HepG2 (cell line): ENCODE results near the gene DBNDD2. TPM values are rescaled to one million over a fixed set of nuclear protein-coding genes. Genes with fewer than 3 reads are reported as not detected.

Source experiments
- ARNTL ChIP-seq: sonication (generic); formaldehyde crosslinking; IDR thresholded peaks from 2 replicates; pipeline ENCODE4 v1.4.0; 2020; ENCODE audit warnings: mild to moderate bottlenecking, missing genetic modification reagents
- CREB1 ChIP-seq, 2 experiments: fragments of 450-650 bp in 1 of 2; IDR thresholded peaks; 2 replicates each; pipeline ENCODE4 v1.6.1; 2016 to 2017; ENCODE audit warnings: control low read depth in 1 of 2, mild to moderate bottlenecking in 1 of 2, missing compliant biosample characterization in 1 of 2, missing genetic modification characterization in 1 of 2
- HNRNPH1 ChIP-seq: fragments of 200-400 bp; formaldehyde crosslinking; optimal IDR thresholded peaks from 2 replicates; pipeline ENCODE3; 2017; ENCODE audit warnings: mild to moderate bottlenecking, low read depth, low read length
- MAFF ChIP-seq: IDR thresholded peaks from 2 replicates; pipeline ENCODE4 v1.6.1; 2011; ENCODE audit warnings: low read depth, low read length, improper control_type of control experiment
- MEF2D ChIP-seq: sonication (generic); formaldehyde crosslinking; IDR thresholded peaks from 2 replicates; pipeline ENCODE4 v1.5.1; 2020; ENCODE audit warnings: mild to moderate bottlenecking, missing genetic modification reagents
- MIER3 ChIP-seq: IDR thresholded peaks from 2 replicates; pipeline ENCODE4 v1.6.1; 2016; ENCODE audit warnings: missing compliant biosample characterization, borderline replicate concordance
- RARA ChIP-seq: IDR thresholded peaks from 2 replicates; pipeline ENCODE4 v1.6.1; 2016; ENCODE audit warnings: missing genetic modification reagents, missing compliant biosample characterization
- RBFOX2 ChIP-seq: fragments of 200-400 bp; formaldehyde crosslinking; IDR thresholded peaks from 2 replicates; pipeline ENCODE4 v1.6.1; 2017; ENCODE audit warnings: low read depth, mild to moderate bottlenecking, low read length
- RBM22 ChIP-seq: fragments of 200-400 bp; formaldehyde crosslinking; optimal IDR thresholded peaks from 2 replicates; pipeline ENCODE3; 2017; ENCODE audit warnings: mild to moderate bottlenecking, low read length, moderate library complexity
- SMARCE1 ChIP-seq: fragments of 450-650 bp; IDR thresholded peaks from 2 replicates; pipeline ENCODE4 v1.6.1; 2017; ENCODE audit warnings: borderline replicate concordance
- TBX2 ChIP-seq: sonication (generic); formaldehyde crosslinking; IDR thresholded peaks from 2 replicates; pipeline ENCODE4 v1.5.0; 2020; ENCODE audit warnings: missing genetic modification reagents, mild to moderate bottlenecking, borderline replicate concordance
- ZBTB38 ChIP-seq: sonication (generic); formaldehyde crosslinking; IDR thresholded peaks from 2 replicates; pipeline ENCODE4 v1.5.1; 2020; ENCODE audit warnings: mild to moderate bottlenecking, missing genetic modification reagents
- ZBTB42 ChIP-seq: sonication (generic); formaldehyde crosslinking; IDR thresholded peaks from 2 replicates; pipeline ENCODE4 v1.5.0; 2020; ENCODE audit warnings: mild to moderate bottlenecking, missing genetic modification reagents
- ZNF329 ChIP-seq: sonication (generic); formaldehyde crosslinking; IDR thresholded peaks from 2 replicates; pipeline ENCODE4 v1.9.0; 2021; ENCODE audit warnings: low read depth, mild to moderate bottlenecking, missing genetic modification reagents
- ZSCAN29 ChIP-seq: sonication (generic); formaldehyde crosslinking; conservative IDR thresholded peaks from 2 replicates; pipeline ENCODE4 v1.4.0; 2020; ENCODE audit warnings: mild to moderate bottlenecking, missing genetic modification reagents
- polyA plus RNA-seq, 8 experiments: library from polyadenylated mRNA; depleted of rRNA in 3 of 8; stranded (reverse) in 7 of 8; unstranded in 1 of 8; fragments of >200 nt; fragmentation: Illumina TruSeq in 4 of 8; extraction: Trizol in 4 of 8; gene quantifications; 2 replicates each; pipeline versions ENCODE4 v1.2.1 to v1.2.3, GENCODE V29; 2011 to 2016; ENCODE audit warnings: low read depth in 4 of 8, missing spikeins in 1 of 8, mixed read lengths in 1 of 8; ENCODE audit not compliant: insufficient read depth in 1 of 8
- total RNA-seq, 5 experiments: library from RNA; depleted of rRNA; stranded (reverse); fragments of >200 nt; fragmentation: Illumina TruSeq; extraction: Trizol; gene quantifications; 2 replicates each; pipeline ENCODE4 v1.2.3, GENCODE V29; 2016; ENCODE audit warnings: low read depth in 1 of 5
- TF ChIP-seq, protein P1 (sequence below): sonication (generic); formaldehyde crosslinking; IDR thresholded peaks from 2 replicates; pipeline ENCODE4 v1.5.1; 2020; ENCODE audit warnings: missing genetic modification reagents, mild to moderate bottlenecking, borderline replicate concordance
- TF ChIP-seq, protein P2 (sequence below): sonication (generic); formaldehyde crosslinking; IDR thresholded peaks from 2 replicates; pipeline ENCODE4 v1.4.0; 2020; ENCODE audit warnings: missing genetic modification reagents
- TF ChIP-seq, protein P3 (sequence below): sonication (generic); formaldehyde crosslinking; IDR thresholded peaks from 2 replicates; pipeline ENCODE4 v1.8.0; 2022; ENCODE audit warnings: mild to moderate bottlenecking, missing genetic modification reagents; ENCODE audit not compliant: insufficient replicate concordance
- TF ChIP-seq, protein P4 (sequence below): fragments of 450-650 bp; IDR thresholded peaks from 2 replicates; pipeline ENCODE4 v1.6.1; 2017

The DBNDD2 gene
- total and polyA plus RNA-seq, 2 of the 13 experiments (the other 11 are each of a cell fraction or from before 2014, with no cell fraction given) = 16.7 to 47.6 TPM

DNA sequence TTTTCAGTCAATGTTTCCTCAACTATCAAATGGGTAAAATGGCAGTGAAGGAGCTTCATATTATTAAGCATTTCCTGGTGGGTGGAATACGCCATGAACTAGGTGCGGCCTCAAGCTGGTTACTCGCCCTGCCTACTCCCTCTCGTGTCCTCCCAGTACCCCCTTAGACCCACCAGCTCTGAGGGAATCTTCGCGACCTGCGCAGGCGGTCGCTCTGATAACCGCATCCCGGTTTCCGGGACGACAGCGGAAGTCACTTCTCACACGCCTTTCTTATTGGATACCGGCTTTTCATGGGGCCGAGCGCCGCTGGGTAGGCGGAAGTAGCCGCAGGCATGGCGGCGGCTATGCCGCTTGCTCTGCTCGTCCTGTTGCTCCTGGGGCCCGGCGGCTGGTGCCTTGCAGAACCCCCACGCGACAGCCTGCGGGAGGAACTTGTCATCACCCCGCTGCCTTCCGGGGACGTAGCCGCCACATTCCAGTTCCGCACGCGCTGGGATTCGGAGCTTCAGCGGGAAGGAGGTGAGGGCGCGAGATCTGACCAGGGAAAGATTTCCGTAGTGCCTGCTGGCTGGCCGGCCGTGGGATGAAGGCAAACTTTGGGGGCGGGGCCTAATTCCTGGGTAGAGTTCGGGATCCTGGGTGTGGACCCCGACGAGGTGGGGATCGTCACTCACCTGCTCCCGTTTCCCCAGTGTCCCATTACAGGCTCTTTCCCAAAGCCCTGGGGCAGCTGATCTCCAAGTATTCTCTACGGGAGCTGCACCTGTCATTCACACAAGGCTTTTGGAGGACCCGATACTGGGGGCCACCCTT is 7.9 kb downstream of the DBNDD2 start, which contains the start of gene PIGT (continued):
- TF ChIP-seq, protein P1, sequence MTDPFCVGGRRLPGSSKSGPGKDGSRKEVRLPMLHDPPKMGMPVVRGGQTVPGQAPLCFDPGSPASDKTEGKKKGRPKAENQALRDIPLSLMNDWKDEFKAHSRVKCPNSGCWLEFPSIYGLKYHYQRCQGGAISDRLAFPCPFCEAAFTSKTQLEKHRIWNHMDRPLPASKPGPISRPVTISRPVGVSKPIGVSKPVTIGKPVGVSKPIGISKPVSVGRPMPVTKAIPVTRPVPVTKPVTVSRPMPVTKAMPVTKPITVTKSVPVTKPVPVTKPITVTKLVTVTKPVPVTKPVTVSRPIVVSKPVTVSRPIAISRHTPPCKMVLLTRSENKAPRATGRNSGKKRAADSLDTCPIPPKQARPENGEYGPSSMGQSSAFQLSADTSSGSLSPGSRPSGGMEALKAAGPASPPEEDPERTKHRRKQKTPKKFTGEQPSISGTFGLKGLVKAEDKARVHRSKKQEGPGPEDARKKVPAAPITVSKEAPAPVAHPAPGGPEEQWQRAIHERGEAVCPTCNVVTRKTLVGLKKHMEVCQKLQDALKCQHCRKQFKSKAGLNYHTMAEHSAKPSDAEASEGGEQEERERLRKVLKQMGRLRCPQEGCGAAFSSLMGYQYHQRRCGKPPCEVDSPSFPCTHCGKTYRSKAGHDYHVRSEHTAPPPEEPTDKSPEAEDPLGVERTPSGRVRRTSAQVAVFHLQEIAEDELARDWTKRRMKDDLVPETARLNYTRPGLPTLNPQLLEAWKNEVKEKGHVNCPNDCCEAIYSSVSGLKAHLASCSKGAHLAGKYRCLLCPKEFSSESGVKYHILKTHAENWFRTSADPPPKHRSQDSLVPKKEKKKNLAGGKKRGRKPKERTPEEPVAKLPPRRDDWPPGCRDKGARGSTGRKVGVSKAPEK (CRISPR knock-in tag) = peak; percentile 83
- TF ChIP-seq, protein P2, sequence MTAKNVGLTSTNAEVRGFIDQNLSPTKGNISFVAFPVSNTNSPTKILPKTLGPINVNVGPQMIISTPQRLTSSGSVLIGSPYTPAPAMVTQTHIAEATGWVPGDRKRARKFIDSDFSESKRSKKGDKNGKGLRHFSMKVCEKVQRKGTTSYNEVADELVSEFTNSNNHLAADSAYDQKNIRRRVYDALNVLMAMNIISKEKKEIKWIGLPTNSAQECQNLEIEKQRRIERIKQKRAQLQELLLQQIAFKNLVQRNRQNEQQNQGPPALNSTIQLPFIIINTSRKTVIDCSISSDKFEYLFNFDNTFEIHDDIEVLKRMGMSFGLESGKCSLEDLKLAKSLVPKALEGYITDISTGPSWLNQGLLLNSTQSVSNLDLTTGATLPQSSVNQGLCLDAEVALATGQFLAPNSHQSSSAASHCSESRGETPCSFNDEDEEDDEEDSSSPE = peak; percentile 84
- TF ChIP-seq HNRNPH1 (peak; percentile 74), ZBTB38 (CRISPR knock-in tag) (peak; percentile 83; the same call in 1 of the 2 replicates), MIER3 (CRISPR knock-in tag) (peak; percentile 82; the same call in 1 of the 2 replicates), MEF2D (CRISPR knock-in tag) (peak; percentile 86), ZSCAN29 (CRISPR knock-in tag) (no peak), ZNF329 (CRISPR knock-in tag) (peak; percentile 80; the same call in 1 of the 2 replicates), RBM22 (peak; percentile 32), RBFOX2 (peak; percentile 97), CREB1 (IDR thresholded peaks at IDR 0.05) (peak; percentile 73), CREB1 (CRISPR knock-in tag; IDR thresholded peaks at IDR 0.05) (peak; percentile 97), ZBTB42 (CRISPR knock-in tag) (peak; percentile 64; the same call in 1 of the 2 replicates), TBX2 (CRISPR knock-in tag) (peak; percentile 94), MAFF (no peak), RARA (CRISPR knock-in tag) (0 out of 2 replicates have a peak, but pooled peaks have one; percentile 42), SMARCE1 (no peak), ARNTL (0 out of 2 replicates have a peak, but pooled peaks have one; percentile 32)
- TF ChIP-seq, protein P3, sequence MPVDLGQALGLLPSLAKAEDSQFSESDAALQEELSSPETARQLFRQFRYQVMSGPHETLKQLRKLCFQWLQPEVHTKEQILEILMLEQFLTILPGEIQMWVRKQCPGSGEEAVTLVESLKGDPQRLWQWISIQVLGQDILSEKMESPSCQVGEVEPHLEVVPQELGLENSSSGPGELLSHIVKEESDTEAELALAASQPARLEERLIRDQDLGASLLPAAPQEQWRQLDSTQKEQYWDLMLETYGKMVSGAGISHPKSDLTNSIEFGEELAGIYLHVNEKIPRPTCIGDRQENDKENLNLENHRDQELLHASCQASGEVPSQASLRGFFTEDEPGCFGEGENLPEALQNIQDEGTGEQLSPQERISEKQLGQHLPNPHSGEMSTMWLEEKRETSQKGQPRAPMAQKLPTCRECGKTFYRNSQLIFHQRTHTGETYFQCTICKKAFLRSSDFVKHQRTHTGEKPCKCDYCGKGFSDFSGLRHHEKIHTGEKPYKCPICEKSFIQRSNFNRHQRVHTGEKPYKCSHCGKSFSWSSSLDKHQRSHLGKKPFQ (CRISPR knock-in tag) = peak; percentile 78
- TF ChIP-seq, protein P4, sequence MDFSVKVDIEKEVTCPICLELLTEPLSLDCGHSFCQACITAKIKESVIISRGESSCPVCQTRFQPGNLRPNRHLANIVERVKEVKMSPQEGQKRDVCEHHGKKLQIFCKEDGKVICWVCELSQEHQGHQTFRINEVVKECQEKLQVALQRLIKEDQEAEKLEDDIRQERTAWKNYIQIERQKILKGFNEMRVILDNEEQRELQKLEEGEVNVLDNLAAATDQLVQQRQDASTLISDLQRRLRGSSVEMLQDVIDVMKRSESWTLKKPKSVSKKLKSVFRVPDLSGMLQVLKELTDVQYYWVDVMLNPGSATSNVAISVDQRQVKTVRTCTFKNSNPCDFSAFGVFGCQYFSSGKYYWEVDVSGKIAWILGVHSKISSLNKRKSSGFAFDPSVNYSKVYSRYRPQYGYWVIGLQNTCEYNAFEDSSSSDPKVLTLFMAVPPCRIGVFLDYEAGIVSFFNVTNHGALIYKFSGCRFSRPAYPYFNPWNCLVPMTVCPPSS = no peak
